Measurements from ENCODE around the gene SHISA4.

SHISA4 gene

DNA sequence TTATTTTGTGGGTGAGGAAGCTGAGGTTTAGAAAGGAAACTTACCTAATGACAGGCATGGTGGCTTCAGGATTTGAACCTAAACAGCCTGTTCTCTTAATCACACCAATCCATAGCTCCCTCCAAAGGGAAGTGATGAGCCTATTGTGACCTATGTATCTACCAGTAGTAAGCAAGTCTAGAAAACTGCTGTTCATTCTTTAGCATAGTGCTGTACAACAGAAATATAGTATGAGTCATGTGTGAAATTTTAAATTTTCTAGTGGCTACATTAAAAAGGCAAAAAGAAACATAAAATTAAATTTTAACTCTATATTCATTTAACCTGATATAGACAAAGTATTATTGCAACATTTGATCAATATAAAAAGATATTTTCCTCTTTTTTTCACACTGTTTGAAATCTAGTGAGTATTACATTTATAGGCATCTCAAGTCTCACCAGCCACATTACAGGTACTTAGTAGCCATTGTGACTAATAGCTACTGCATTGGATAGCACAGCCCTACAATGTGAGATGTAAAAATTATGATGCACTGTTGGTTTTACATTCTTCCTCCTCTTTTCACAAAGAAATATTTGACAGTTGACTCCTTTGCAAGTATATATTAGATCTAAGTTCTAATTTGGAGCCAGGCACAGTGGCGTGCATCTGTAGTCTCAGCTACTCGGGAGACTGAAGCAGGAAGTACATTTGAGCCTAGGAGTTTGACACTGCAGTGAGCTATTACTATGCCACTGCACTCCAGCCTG lies 43.2 kb upstream of the SHISA4 start:
- Histone ChIP-seq H3K36me3 (peaks cover 90% of the 10 kb centered on the region), H3K27me3 (ENCODE audit: insufficient read depth, low read depth, severe bottlenecking) (no peaks in the 10 kb centered on the region), H3K27ac (no peak overlapping the region), H3K9me3 (ENCODE audit: severe bottlenecking) (no peaks in the 10 kb centered on the region), H3K4me3 (ENCODE audit: low read depth, low read length) (no peak overlapping the region)
- DNase-seq: no peak
- no peak for TF ChIP-seq CTCF (IDR thresholded peaks at IDR 0.05; ENCODE audit: low read depth, low read length)

GRCh38 chr1:201847150-201847549 lies 41.5 kb upstream of the SHISA4 start:
- no peaks in the 10 kb centered on the region for H3K27me3 ChIP-seq (ENCODE audit: insufficient read depth, low read depth, severe bottlenecking)
- DNase-seq: no peak
- no peak for TF ChIP-seq CTCF (IDR thresholded peaks at IDR 0.05; ENCODE audit: low read depth, low read length)
- no peak overlapping the region for H3K27ac ChIP-seq
- H3K9me3 ChIP-seq (ENCODE audit: severe bottlenecking): no peaks in the 10 kb centered on the region
- H3K36me3 ChIP-seq: peaks cover 94% of the 10 kb centered on the region
- no peak overlapping the region for H3K4me3 ChIP-seq (ENCODE audit: low read depth, low read length)

- DNase-seq: no peak
- H3K27ac ChIP-seq: no peak overlapping the region
- no peaks in the 10 kb centered on the region for H3K27me3 ChIP-seq (ENCODE audit: insufficient read depth, low read depth, severe bottlenecking)
- no peak overlapping the region for H3K4me3 ChIP-seq (ENCODE audit: low read depth, low read length)
- H3K9me3 ChIP-seq (ENCODE audit: severe bottlenecking): no peaks in the 10 kb centered on the region
- no peak for TF ChIP-seq CTCF (IDR thresholded peaks at IDR 0.05; ENCODE audit: low read depth, low read length)
- peaks cover 94% of the 10 kb centered on the region for H3K36me3 ChIP-seq
Measured at GRCh38 chr1:201848230-201848629, 40.5 kb upstream of the SHISA4 start.

DNA sequence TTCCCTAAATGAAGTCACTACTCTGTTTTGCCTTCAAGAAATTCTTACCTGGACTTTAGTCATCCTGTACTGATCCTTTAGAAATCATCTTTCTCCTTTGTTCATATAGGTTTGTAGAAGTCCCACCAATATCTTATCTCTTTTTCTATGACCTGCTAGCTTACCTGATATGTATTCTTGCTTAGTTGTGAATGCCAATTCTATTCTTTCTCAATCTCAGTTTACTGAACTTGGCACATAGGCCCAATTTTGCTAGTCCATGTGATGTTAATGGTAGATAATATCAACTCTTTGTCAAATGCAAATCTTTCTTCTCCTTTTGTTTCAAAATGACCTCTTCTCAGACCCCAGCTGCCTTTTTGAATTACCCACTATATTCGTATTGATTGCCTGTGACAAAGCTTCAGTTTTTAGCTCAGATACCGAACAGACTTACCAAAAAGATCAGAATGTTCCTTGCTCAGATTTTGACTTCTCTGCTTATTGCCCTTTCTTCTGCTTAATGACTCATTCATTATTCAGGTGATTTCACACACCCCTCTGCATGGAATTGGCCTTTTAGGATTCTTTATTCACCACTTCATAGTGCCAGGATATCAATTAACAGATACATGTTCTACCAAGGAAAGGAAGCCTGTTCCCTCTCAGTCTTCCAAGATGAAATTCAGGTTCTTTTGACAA lies 39.2 kb upstream of the SHISA4 start:
- TF ChIP-seq CTCF (IDR thresholded peaks at IDR 0.05; ENCODE audit: low read depth, low read length): no peak
- no peak overlapping the region for H3K4me3 ChIP-seq (ENCODE audit: low read depth, low read length)
- peaks cover 96% of the 10 kb centered on the region for H3K36me3 ChIP-seq
- DNase-seq: no peak
- H3K27me3 ChIP-seq (ENCODE audit: insufficient read depth, low read depth, severe bottlenecking): no peaks in the 10 kb centered on the region
- H3K27ac ChIP-seq: no peak overlapping the region
- H3K9me3 ChIP-seq (ENCODE audit: severe bottlenecking): no peaks in the 10 kb centered on the region

DNA sequence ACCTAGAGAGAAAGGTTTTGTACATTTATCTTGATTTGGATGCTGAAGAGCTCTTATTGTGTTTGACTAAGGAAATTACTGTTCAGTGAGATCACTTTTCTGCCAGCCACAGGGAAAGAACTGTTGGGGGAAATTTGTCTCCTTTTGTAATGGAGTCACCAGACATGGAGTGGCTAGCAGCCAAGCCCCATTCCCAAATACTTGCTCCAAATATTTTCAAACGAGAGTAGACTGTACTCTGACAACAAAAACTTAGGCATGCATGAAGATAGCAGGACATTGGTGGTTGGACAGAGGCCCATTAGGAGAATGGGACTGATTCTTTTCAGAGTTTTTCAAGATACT lies 38.7 kb upstream of the SHISA4 start:
- no peak for DNase-seq
- no peak overlapping the region for H3K27ac ChIP-seq
- no peaks in the 10 kb centered on the region for H3K9me3 ChIP-seq (ENCODE audit: severe bottlenecking)
- no peaks in the 10 kb centered on the region for H3K27me3 ChIP-seq (ENCODE audit: insufficient read depth, low read depth, severe bottlenecking)
- H3K36me3 ChIP-seq: peaks cover 96% of the 10 kb centered on the region
- no peak overlapping the region for H3K4me3 ChIP-seq (ENCODE audit: low read depth, low read length)
- no peak for TF ChIP-seq CTCF (IDR thresholded peaks at IDR 0.05; ENCODE audit: low read depth, low read length)
